ENCODE data around the gene BFSP2.
"Not testable (repeated sequence)": the region's sequence is repeated elsewhere in the genome, so short reads cannot be mapped to it uniquely, and the experiment has no call there.

The BFSP2 gene

GRCh38 chr3:133521946-133522345, 122.1 kb downstream of the BFSP2 start:
- DNase-seq, result no peak

- DNase-seq, result not testable (repeated sequence)
Measured at GRCh38 chr3:133523758-133524157, 123.9 kb downstream of the BFSP2 start.
